ENCODE measurements around the gene CELF2.

Gene CELF2

GRCh38 chr10:11063856-11064255 lies 46.2 kb downstream of the CELF2 start:
- no peak for DNase-seq

GRCh38 chr10:11064832-11065231 lies 47.2 kb downstream of the CELF2 start:
- DNase-seq: no peak

GRCh38 chr10:11065567-11065966 lies 47.9 kb downstream of the CELF2 start:
- DNase-seq: no peak

GRCh38 chr10:11066520-11066919 lies 48.8 kb downstream of the CELF2 start:
- no peak for DNase-seq

GRCh38 chr10:11068861-11069633 lies 51.4 kb downstream of the CELF2 start:
- DNase-seq: no peak

- no peak for DNase-seq
These were observed 55.7 kb downstream of the CELF2 start for GRCh38 chr10:11073410-11073809.

- no peak for DNase-seq
These were observed 57.0 kb downstream of the CELF2 start for GRCh38 chr10:11074536-11075267.

- no peak for DNase-seq
These were observed 58.5 kb downstream of the CELF2 start for GRCh38 chr10:11076221-11076620.

GRCh38 chr10:11080564-11080984 lies 62.9 kb downstream of the CELF2 start:
- DNase-seq: no peak

- no peak for DNase-seq
These were observed 63.7 kb downstream of the CELF2 start for GRCh38 chr10:11081408-11081807.

- no peak for DNase-seq
These were observed 64.9 kb downstream of the CELF2 start for GRCh38 chr10:11082526-11082925.

GRCh38 chr10:11083051-11083450 lies 65.4 kb downstream of the CELF2 start:
- no peak for DNase-seq

GRCh38 chr10:11085545-11085944 lies 67.9 kb downstream of the CELF2 start:
- no peak for DNase-seq

GRCh38 chr10:11086177-11086840 lies 68.6 kb downstream of the CELF2 start:
- no peak for DNase-seq

GRCh38 chr10:11087372-11087771 lies 69.7 kb downstream of the CELF2 start:
- no peak for DNase-seq

GRCh38 chr10:11088709-11089108 lies 71.0 kb downstream of the CELF2 start:
- no peak for DNase-seq

GRCh38 chr10:11089272-11089671 lies 71.6 kb downstream of the CELF2 start:
- no peak for DNase-seq

- no peak for DNase-seq
These were observed 73.9 kb downstream of the CELF2 start for GRCh38 chr10:11091517-11092102.

- no peak for DNase-seq
These were observed 76.4 kb downstream of the CELF2 start for GRCh38 chr10:11093771-11094736.

GRCh38 chr10:11095374-11095801 lies 77.7 kb downstream of the CELF2 start:
- DNase-seq: no peak

- DNase-seq: no peak
These were observed 78.8 kb downstream of the CELF2 start for GRCh38 chr10:11096422-11096821.

- DNase-seq: no peak
These were observed 80.0 kb downstream of the CELF2 start for GRCh38 chr10:11097686-11098085.

All from DMS79 (cell line).